HG03097 (cell line): ENCODE data around the gene MAML2.

Source experiments
- ATAC-seq: cut with Tn5 transposase; IDR thresholded peaks from one replicate; pipeline ENCODE4 v1.9.1; 2021; ENCODE audit not compliant: unreplicated experiment, low FRiP score

Gene MAML2

DNA sequence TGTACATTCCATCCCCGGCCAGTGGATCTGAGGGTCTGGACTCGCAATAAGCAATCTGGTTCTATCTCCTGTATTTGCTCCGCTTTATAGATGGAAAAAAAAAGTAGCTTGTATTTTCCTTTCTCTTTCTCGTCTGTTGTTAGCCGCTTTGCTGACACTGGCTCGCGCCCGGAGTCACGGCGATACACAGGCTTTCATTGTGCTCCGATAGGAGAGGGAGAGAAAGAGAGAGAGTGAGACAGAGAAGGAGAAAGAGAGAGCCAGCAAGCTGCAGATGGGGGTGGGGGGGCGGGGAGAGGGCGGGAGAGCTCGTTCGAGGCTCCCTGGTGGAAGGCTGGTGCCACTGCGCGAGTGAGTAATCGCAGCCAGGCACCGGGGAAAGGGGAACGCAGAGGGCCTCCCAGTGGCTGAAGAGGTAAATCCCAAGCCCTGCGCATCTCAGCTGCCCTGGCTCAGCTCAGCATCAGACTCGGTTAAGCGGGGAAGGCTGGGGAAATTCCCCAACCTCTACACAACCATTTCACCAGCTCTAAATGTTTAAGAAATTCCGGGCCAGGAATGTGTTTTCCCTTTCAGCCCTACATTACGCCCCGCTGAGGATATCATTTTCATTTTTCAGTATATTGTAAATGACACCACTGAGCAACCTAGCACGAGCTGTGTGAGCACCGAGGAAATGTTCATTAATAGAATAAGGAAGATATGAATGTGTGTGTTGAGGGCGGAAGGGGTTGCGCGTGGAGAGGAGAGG is at the start of gene MAML2:
Gene MAML2 (minus strand): TSS at position 235 of the 751 bp plus-strand sequence. CDS start 1,300 bp downstream, outside the sequence.
- peak; percentile 80 for ATAC-seq

DNA sequence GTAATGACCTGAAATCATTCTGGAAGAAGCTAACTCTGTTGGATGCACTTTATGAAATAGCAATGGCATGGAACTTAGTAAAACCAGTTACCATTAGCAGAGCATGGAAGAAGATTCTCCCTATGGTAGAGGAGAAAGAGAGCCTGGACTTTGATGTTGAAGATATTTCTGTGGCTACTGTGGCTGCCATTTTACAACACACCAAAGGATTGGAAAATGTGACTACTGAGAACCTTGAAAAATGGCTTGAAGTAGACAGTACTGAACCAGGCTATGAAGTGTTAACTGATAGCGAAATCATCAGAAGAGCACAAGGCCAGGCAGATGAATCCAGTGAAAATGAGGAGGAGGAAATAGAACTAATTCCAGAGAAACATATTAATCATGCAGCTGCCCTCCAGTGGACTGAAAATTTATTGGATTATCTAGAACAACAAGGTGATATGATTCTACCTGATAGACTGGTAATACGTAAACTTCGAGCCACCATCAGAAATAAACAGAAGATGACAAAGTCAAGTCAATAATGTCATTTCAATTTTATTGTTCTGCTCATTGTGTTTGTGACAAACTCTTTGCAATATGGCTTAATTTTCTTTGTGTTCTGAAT is 48.8 kb upstream of the MAML2 start:
- no peak for ATAC-seq

DNA sequence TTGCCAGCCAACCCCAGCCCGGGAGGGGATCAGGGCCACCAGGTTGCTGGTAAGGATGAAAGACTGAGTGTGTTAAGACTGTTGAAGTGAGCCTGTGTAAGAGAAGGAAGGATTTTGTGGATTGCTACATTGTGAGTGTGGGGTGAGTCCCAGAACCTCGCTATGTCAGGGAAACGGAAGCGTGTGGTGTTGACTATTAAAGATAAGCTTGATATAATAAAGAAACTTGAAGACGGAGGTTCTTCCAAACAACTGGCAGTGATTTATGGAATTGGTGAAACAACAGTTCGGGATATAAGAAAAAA is 47.4 kb upstream of the MAML2 start:
- no peak for ATAC-seq

DNA sequence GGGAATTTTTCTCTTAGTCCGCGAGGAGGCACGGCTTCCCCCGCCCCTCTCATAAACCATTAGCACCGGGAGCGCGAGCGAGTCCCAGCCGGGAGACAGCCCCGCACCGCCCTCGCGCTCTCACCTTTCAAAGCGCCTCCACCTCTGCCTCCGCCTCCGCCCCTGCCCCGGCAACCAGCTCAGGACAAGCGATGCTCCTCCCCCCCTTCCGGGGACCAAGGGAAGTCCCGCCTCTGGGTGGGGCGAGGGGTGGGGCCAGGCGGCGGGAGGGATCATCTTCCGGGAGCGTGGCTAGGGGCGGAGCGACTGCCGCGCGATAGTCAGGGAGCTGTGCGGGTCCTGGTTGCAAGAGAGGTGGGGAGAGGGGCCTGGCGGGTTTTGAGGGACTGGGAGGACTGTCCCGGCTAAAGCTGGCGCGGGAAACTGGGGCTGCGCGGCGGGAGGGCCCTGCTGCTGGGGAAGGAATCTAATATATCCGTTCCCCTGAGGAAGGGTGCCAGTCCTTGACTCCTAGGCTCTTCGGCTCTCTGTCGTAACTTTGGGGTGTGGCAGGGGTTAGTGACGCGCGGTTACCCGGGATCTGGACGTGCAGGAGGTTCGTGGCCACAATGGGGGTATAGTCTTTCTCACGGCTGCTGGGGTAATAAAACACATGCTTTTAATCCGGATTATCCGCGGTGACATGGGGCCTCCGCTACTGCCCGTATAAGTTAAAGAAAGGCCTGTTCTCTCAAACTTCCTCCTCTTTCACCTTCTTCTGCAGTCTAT is 46.9 kb upstream of the MAML2 start, which contains the start of the genes CCDC82 and JRKL:
Gene CCDC82 (minus strand): TSS at position 193 of the 768 bp plus-strand sequence. CDS start 5,165 bp downstream, outside the sequence.
Gene JRKL (plus strand): TSS at position 294 of the 768 bp plus-strand sequence. CDS start 637 bp downstream, outside the sequence.
- ATAC-seq = peak; percentile 95

GRCh38 chr11:96388891-96389719 is 46.1 kb upstream of the MAML2 start:
- peak; percentile 45 for ATAC-seq

DNA sequence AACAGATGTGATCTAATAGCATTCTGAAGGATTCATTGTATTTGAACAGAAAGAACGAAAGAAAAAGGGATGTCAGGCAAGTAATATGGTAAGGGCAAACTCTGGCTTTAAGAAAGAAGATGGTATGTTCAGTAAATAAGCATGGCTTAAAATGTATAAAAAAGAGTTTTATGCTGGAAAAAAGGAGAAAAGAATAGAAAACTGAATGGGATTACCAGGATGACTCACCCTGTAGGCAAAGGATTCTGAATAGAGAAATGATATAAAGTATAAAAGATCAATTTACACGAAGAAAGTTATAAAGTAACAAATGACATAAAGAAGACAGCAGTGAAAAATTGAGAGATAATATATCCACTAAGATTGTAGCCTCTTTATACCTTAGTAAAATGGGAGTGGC is 42.2 kb upstream of the MAML2 start:
- ATAC-seq = no peak

DNA sequence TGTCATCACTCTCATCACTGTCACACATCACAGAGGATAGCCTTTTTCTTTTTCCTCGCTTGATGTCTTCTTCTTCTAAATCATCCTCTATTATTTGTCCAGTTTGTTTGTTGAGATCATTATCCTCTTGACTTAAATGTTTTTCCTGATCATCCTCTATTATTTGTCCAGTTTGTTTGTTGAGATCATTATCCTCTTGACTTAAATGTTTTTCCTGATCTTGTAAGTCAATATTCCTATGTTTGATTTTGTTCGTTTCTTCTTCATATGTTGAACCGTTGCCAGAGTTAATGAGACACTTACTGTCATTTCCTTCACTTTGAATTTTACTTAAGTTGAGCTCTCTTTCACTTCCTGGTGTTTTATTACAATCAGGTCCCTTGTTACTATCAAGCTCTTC is 41.2 kb upstream of the MAML2 start:
- ATAC-seq = no peak

DNA sequence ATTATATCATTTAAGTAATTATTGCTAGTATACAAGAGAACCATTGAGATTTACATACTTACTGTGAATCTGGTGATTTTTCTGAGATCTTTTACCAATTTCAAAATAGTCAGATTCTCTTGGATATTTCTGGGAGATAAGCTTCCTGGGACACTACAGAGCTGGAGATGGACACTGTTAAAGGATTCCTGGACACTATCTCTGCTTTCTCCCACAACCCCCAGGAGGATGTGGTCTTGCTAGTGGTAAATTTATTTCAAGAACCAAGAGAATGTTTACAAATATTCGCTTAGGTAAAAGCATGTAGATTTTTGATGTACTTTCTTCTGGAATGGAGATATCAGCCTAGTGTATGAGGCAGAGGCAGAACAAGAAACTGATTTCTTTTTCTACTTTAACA is 33.8 kb upstream of the MAML2 start:
- no peak for ATAC-seq

DNA sequence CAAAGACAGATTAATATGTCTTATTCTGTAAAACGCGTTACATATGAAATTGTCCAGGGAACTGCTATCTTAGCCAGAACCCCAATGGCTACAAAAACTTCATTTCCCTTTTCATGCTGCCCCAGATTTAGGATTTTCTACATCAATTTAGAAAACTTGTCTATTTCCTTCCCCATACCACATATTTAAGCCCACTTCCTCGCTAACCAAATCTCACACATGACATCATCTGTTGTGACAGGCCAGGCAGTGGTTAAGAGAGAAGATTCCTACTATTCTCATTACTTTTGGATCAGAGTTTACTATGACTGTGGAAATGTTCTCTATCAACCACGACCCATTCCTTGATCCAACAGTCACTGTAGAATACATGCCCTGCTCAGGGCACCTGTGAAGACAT is 30.8 kb upstream of the MAML2 start:
- no peak for ATAC-seq

- no peak for ATAC-seq
These were observed 24.3 kb upstream of the MAML2 start for GRCh38 chr11:96367342-96367741.

DNA sequence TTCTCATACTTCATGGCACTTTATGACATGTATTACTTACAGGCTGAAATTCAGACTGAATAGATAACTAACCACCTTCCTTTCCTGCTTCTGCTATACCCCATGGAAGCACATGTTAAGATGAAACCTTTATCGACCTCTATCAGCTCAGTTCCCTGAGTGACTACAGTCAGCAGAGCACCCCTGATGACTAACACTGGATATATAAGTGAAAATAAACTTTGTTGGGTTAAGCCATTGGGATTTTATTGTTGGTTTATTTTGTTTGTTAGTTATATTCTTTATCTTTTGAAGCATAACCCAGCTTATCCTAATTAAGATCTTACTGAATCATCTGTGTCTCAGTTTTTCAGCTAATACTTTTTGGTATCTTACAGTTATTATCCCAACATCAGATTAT is 23.0 kb upstream of the MAML2 start:
- no peak for ATAC-seq

DNA sequence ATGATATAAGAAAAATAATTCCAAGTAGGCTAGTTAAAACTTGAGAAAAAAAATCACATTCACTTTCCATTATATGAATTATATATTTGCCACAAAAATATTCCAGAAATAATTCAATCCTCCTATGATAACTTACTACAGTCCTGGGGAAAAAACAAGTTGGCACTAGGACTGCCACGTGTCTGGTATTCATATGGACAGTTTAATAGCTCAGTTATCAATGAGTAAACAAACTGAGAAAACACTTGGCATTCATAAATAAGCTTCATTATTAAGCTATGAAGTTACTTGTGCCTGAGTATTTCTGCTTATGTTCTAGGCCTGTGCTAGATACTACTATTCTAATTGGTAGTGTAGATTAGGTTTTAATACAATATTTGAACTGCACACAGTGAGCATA is 22.5 kb upstream of the MAML2 start:
- no peak for ATAC-seq

DNA sequence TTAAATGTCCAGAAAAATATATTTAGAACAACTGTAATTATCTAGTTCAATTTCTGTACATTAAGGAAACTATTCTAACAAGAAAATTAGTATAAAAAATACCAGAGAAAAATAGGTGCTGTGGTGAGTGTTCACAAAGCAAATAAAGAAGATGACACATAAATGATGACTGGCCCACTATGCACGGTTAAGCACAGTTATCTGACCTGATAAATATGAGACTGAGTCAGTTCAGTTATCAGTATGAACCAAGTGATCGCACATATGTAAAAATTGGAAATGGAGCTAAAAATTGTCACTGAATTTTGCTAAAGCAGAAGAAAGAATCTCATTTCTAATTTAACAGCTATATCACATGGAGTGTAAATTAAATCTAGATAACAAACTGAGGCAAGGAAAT is 18.8 kb upstream of the MAML2 start:
- no peak for ATAC-seq

DNA sequence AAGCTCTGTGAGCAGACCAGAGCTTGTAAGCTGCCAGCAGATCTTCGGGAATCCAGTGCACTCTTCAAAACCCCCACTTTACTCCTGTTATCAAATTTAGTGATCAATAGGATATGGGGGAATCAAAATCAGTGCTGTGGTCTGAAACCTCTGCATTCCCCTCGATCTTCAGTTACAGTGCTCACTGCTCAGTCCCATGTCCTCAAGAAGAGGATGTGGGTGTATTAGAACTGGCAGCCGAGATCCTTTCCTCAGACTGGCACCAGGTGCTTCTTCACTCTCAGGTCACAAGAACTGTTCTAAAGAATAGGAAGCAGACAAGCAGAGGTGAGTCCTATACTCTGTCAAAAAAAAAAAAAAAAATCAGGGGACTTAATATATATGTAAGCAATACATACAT is 15.3 kb upstream of the MAML2 start:
- no peak for ATAC-seq

DNA sequence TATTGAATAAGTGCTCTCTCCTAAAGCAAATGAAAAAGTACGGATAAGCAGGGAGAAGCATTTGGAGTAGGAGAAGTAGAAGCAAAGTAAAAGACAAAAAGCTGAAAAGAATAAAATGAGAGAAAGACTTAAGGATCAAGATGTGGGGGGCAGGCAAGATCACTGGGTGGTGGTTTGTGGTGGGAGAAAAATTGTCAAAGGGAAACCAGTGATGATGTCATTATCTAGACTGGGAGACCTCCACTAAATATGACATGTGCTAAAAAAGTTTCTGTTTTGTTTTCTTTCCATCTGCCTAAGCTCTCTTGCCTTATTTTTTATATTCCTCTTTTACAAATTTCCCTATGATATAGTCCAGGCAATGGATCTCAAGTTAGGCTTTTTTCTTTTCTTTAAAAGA is 14.8 kb upstream of the MAML2 start:
- ATAC-seq = no peak

DNA sequence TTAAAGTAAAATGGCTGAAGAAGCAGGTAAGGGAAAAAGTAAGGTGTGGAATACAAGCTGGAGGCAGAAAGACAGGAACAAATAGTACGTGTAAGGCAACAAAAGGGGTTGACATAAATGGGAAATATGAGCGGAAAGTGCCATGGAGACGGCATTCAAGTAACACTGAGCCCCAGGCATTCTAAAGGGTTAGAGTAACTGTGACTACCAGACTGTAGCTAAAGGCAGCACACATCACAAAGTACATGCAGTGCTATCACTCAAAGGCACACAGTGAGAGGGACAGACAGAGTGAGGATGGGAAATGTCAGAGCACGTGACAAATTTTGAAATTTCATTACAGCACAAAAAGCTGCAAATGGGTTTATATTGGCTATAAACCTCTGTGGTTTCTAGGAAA is 13.9 kb upstream of the MAML2 start:
- ATAC-seq = no peak

- no peak for ATAC-seq
These were observed 708 bp downstream of the MAML2 start for GRCh38 chr11:96342014-96342960.

DNA sequence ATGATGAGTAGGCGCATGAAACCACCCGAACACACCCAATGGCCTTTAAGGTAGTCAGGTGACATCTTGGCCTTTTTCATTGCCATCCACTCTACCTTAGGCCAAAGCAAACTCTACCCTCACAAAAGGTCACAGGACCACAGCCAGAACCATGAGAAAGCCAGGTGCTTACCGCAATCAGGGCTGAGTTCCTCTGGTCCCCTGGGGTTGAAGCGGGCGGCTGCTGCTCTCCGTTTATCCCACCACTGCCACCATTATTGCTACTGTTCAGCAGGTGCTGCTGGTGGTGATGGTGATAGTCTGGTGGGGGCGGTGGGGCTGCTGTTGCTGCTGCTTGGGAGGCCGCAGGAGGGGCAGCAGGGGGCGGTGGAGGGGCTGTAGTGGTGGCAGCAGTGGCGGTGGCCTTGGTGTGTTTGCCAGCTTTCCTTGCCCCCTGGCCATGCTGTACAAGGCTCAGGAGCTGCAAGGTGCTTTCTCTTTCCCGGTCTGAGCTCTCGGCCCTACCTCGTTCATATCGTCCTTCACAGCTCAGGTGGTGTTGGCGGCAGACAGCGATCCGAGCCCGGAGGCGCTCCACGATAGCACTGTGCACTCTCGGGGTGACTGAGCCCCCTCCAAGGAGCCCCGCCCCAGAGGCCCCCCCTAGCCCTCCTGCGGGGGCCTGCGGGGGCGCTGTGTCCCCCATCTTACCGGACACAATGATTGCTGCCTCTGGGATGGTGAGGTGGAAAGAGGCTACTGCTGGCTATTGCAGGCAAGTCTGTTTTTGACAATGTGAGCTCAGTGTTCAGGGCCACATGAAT is 1.6 kb downstream of the MAML2 start:
- peak; percentile 32 for ATAC-seq

DNA sequence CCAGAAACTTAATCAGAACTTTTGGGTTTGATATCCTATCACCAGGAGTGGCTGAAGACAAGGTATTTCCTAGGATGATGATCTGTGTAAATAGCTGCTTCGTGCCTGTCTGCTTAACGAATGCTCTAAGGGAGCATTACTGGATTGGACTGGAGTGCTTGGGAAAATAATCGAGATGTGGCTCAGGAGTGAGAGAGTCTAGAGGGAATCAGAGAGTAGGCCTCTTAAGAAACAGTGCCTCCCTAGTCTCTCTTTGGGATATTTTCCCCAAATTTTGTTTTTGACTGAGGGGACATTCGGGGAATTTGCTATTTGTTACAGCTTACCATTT is 2.5 kb downstream of the MAML2 start:
- no peak for ATAC-seq
